ENCODE measurements around the gene PJA1.

DNA sequence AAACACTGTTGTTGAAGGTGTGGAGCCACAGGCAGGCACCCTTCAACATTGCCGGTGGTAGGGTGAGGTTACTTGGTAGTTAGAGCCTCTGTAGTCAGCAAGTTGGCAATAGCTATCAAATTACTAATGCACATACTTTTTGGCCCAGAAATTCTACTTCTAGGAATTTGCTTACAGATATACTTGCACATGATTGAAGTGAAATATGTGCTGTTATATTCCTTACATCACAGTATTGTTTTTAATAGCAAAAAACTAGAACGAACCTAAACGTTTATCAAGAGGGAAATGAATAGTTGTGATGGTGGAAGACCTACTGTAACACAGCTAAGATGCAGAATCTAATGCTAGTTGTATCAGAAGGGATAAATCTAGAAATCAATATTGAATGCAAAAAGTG lies 7.7 kb upstream of the PJA1 start:
- TF ChIP-seq, protein P1, sequence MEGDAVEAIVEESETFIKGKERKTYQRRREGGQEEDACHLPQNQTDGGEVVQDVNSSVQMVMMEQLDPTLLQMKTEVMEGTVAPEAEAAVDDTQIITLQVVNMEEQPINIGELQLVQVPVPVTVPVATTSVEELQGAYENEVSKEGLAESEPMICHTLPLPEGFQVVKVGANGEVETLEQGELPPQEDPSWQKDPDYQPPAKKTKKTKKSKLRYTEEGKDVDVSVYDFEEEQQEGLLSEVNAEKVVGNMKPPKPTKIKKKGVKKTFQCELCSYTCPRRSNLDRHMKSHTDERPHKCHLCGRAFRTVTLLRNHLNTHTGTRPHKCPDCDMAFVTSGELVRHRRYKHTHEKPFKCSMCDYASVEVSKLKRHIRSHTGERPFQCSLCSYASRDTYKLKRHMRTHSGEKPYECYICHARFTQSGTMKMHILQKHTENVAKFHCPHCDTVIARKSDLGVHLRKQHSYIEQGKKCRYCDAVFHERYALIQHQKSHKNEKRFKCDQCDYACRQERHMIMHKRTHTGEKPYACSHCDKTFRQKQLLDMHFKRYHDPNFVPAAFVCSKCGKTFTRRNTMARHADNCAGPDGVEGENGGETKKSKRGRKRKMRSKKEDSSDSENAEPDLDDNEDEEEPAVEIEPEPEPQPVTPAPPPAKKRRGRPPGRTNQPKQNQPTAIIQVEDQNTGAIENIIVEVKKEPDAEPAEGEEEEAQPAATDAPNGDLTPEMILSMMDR (IDR thresholded peaks at IDR 0.05), result no peak
- no peak for TF ChIP-seq POLR2A (IDR thresholded peaks at IDR 0.05)

Measured in body of pancreas (tissue), 4 donors.